ENCODE measurements around the gene RCC1. TPM values are rescaled to one million over a fixed set of nuclear protein-coding genes. Genes with fewer than 3 reads are reported as not detected.

The RCC1 gene
- total RNA-seq, 4 donors from 2014 or later, result 6.1 to 24.5 (median 13.7) TPM

GRCh38 chr1:28506907-28507246 is 1.0 kb downstream of the RCC1 start:
- TF ChIP-seq POLR2A (IDR thresholded peaks at IDR 0.05), result no peak
- TF ChIP-seq, protein P1, sequence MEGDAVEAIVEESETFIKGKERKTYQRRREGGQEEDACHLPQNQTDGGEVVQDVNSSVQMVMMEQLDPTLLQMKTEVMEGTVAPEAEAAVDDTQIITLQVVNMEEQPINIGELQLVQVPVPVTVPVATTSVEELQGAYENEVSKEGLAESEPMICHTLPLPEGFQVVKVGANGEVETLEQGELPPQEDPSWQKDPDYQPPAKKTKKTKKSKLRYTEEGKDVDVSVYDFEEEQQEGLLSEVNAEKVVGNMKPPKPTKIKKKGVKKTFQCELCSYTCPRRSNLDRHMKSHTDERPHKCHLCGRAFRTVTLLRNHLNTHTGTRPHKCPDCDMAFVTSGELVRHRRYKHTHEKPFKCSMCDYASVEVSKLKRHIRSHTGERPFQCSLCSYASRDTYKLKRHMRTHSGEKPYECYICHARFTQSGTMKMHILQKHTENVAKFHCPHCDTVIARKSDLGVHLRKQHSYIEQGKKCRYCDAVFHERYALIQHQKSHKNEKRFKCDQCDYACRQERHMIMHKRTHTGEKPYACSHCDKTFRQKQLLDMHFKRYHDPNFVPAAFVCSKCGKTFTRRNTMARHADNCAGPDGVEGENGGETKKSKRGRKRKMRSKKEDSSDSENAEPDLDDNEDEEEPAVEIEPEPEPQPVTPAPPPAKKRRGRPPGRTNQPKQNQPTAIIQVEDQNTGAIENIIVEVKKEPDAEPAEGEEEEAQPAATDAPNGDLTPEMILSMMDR (IDR thresholded peaks at IDR 0.05 in 4 of 5, conservative IDR thresholded peaks at IDR 0.05 in 1 of 5), result no peak
- no peak for ATAC-seq
- H3K36me3 ChIP-seq, result peaks cover 0 to 40% of the 10 kb centered on the region in 2 donors
- DNase-seq, result no peak
- peaks cover 43 to 49% of the 10 kb centered on the region in 2 donors for H3K4me1 ChIP-seq
- intact Hi-C loops (cut with DNase I; ENCODE audit: low total_unique reads) (loop anchor here (5.0 kb wide), 1 partner anchor 260 kb away; no protein-coding TSS in a partner anchor), in situ Hi-C loops (cut with MboI; ENCODE audit: low sequenced_read_pairs in 4 of 4) (loop anchor here in 3 of 4 donors (5.0 to 25.0 kb wide), 4 partner anchors 45 to 380 kb away; partner anchors contain the start of gene TRNAU1AP (in 1 of the 3))
- no peaks in the 10 kb centered on the region for H3K27me3 ChIP-seq
- no peaks in the 10 kb centered on the region for H3K9me3 ChIP-seq
- H3K4me3 ChIP-seq, result peak overlapping the region; percentile 67 to 83 (median 75)
- H3K27ac ChIP-seq, result peak overlapping the region; percentile 78 to 93 (median 86)

DNA sequence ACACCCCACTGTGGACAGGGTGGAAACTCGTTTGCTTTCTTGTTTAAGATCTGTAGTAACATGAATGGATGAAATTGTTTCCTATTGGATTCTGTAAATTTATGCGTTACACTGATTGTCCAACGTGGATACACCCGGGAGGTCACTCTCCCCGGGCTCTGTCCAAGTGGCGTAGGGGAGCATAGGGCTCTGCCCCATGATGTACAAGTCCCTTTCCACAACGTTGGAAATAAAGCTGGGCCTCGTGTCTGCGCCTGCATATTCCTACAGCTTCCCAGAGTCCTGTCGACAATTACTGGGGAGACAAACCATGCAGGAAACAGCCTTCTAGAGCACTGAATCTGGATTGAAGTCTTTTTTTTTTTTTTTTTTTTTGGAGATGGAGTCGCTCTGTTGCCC is 1.4 kb downstream of the RCC1 start:
- no peak for ATAC-seq
- H3K4me1 ChIP-seq, result peaks cover 46 to 52% of the 10 kb centered on the region in 2 donors

DNA sequence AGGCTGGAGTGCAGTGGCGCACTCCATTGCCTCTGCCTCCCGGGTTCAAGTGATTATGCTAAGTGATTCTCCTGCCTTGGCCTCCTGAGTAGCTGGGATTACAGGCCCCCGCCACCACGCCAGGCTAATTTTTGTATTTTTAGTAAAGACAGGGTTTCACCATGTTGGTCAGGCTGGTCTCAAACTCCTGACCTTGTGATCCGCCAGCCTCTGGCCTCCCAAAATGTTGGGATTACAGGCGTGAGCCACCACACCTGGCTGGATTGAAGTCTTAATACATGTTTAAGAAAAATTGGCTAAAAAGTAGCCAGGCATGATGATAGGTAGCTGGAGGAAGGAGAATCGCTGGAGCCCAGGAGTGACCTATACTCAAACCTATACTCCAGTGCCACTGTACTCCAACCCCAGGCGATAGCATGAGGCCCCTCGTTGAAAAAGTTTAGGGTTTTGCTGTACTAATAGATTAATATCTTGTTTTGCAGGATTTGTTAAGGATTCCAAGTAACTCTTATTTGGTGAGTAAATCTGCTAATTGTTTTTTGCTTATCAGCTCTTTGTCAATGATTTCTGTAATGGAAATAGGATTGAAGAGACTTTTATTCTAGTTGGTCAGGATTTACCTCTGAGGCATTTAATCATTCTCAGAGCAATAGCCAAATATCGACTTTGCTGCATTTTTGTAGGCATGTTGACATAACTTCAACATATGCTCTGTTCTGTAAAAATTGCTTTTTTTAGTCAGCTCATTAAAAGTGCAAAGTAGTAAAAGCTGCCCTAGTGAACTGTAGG is 2.0 kb downstream of the RCC1 start:
- TF ChIP-seq, protein P1 (IDR thresholded peaks at IDR 0.05 in 4 of 5, conservative IDR thresholded peaks at IDR 0.05 in 1 of 5), result no peak
- no peak for TF ChIP-seq POLR2A (IDR thresholded peaks at IDR 0.05)
- peaks cover 49 to 55% of the 10 kb centered on the region in 2 donors for H3K4me1 ChIP-seq
- no peaks in the 10 kb centered on the region for H3K9me3 ChIP-seq
- no peaks in the 10 kb centered on the region for H3K27me3 ChIP-seq
- H3K36me3 ChIP-seq, result peaks cover 0 to 47% of the 10 kb centered on the region in 2 donors
- intact Hi-C loops (cut with DNase I; ENCODE audit: low total_unique reads), result loop anchor here (5.0 kb wide), 1 partner anchor 261 kb away; no protein-coding TSS in a partner anchor
- DNase-seq (no peak), ATAC-seq (no peak)
- H3K4me3 ChIP-seq, result peak overlapping the region; percentile 67 to 83 (median 75)
- in situ Hi-C loops (cut with MboI; ENCODE audit: low sequenced_read_pairs in 4 of 4), result loop anchor here in 3 of 4 donors (5.0 to 25.0 kb wide), 4 partner anchors 44 to 379 kb away; partner anchors contain the start of gene TRNAU1AP (in 1 of the 3)
- H3K27ac ChIP-seq, result peak overlapping the region; percentile 78 to 93 (median 86)

More for the DNA sequence above, 1.4 kb downstream of the RCC1 start:
- H3K9me3 ChIP-seq, result no peaks in the 10 kb centered on the region
- intact Hi-C loops (cut with DNase I; ENCODE audit: low total_unique reads) (loop anchor here (5.0 kb wide), 1 partner anchor 260 kb away; no protein-coding TSS in a partner anchor), in situ Hi-C loops (cut with MboI; ENCODE audit: low sequenced_read_pairs in 4 of 4) (loop anchor here in 3 of 4 donors (5.0 to 25.0 kb wide), 4 partner anchors 45 to 380 kb away; partner anchors contain the start of gene TRNAU1AP (in 1 of the 3))
- H3K36me3 ChIP-seq, result peaks cover 0 to 44% of the 10 kb centered on the region in 2 donors
- no peak for TF ChIP-seq POLR2A (IDR thresholded peaks at IDR 0.05)
- TF ChIP-seq, protein P1 (IDR thresholded peaks at IDR 0.05 in 4 of 5, conservative IDR thresholded peaks at IDR 0.05 in 1 of 5), result no peak
- no peaks in the 10 kb centered on the region for H3K27me3 ChIP-seq
- H3K27ac ChIP-seq, result peak overlapping the region; percentile 78 to 93 (median 86)
- peak overlapping the region; percentile 67 to 83 (median 75) for H3K4me3 ChIP-seq
- DNase-seq, result no peak

DNA sequence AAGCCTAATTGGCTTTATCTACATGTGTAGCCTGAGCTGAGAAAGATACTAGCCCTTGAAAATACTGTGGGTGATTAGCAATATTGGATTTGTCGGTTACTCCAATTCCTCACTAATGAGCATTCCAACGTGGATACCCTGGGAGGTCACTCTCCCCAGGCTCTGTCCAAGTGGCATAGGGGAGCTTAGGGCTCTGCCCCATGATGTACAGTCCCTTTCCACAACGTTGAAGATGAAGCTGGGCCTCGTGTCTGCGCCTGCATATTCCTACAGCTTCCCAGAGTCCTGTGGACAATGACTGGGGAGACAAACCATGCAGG is 2.6 kb downstream of the RCC1 start:
- TF ChIP-seq POLR2A (IDR thresholded peaks at IDR 0.05), result no peak
- TF ChIP-seq, protein P1 (IDR thresholded peaks at IDR 0.05 in 4 of 5, conservative IDR thresholded peaks at IDR 0.05 in 1 of 5), result no peak
- intact Hi-C loops (cut with DNase I; ENCODE audit: low total_unique reads) (loop anchor here (5.0 kb wide), 1 partner anchor 261 kb away; no protein-coding TSS in a partner anchor), in situ Hi-C loops (cut with MboI; ENCODE audit: low sequenced_read_pairs in 4 of 4) (loop anchor here in 3 of 4 donors (5.0 to 25.0 kb wide), 4 partner anchors 44 to 379 kb away; partner anchors contain the start of gene TRNAU1AP (in 1 of the 3))
- Histone ChIP-seq H3K9me3 (no peaks in the 10 kb centered on the region), H3K27ac (peak overlapping the region; percentile 78 to 93 (median 86)), H3K4me1 (peaks cover 49 to 55% of the 10 kb centered on the region in 2 donors), H3K27me3 (no peaks in the 10 kb centered on the region), H3K4me3 (no peak overlapping the region), H3K36me3 (peaks cover 0 to 52% of the 10 kb centered on the region in 2 donors)
- DNase-seq, result no peak
- no peak for ATAC-seq
